Fibroblast of lung (primary cell): ENCODE measurements around the gene HIVEP1. TPM values are rescaled to one million over a fixed set of nuclear protein-coding genes. Genes with fewer than 3 reads are reported as not detected.

ENCODE experiments used
- DNase-seq, 2 donors: peaks; one replicate each; pipeline versions ENCODE4 v3.0.0 to v3.0.0-alpha.2; 2010; ENCODE audit warnings: low read depth in 2 of 2
- H2AFZ ChIP-seq: 2 replicates; pipeline ENCODE4 v1.5.1; 2012; ENCODE audit warnings: low read length, control low read depth, inconsistent platforms
- H3K27ac ChIP-seq: 2 replicates; pipeline ENCODE4 v1.5.1; 2011; ENCODE audit warnings: low read length, control low read depth; ENCODE audit not compliant: insufficient read depth
- H3K27me3 ChIP-seq: 2 replicates; pipeline ENCODE4 v1.5.1; 2011; ENCODE audit warnings: mild to moderate bottlenecking, low read length; ENCODE audit not compliant: control insufficient read depth, insufficient read depth
- H3K36me3 ChIP-seq: 2 replicates; pipeline ENCODE4 v1.5.1; 2011; ENCODE audit warnings: low read length; ENCODE audit not compliant: control insufficient read depth, insufficient read depth
- H3K4me1 ChIP-seq: 2 replicates; pipeline ENCODE4 v1.5.1; 2011; ENCODE audit warnings: low read length; ENCODE audit not compliant: control insufficient read depth, insufficient read depth; ENCODE audit errors: extremely low read depth
- H3K4me2 ChIP-seq: 2 replicates; pipeline ENCODE4 v1.5.1; 2011; ENCODE audit warnings: low read length, control low read depth; ENCODE audit not compliant: insufficient read depth; ENCODE audit errors: extremely low read depth
- H3K4me3 ChIP-seq, 4 experiments: fragments of 200-600 bp in 1 of 4; sonication (generic) in 1 of 4; replicated peaks in 1 of 4; 2 replicates each; pipeline ENCODE4 v1.5.1; 2011 to 2016; ENCODE audit warnings: low read length in 4 of 4, low read depth in 3 of 4, mild to moderate bottlenecking in 3 of 4, control low read depth in 2 of 4, inconsistent platforms in 1 of 4, mixed read lengths in 1 of 4; ENCODE audit not compliant: insufficient read depth in 1 of 4; ENCODE audit errors: control extremely low read depth in 1 of 4
- H3K79me2 ChIP-seq: 2 replicates; pipeline ENCODE4 v1.5.1; 2012; ENCODE audit warnings: mild to moderate bottlenecking, low read length, inconsistent platforms; ENCODE audit not compliant: control insufficient read depth, insufficient read depth
- H3K9ac ChIP-seq: 2 replicates; pipeline ENCODE4 v1.5.1; 2011; ENCODE audit warnings: mild to moderate bottlenecking, low read length, control low read depth; ENCODE audit not compliant: insufficient read depth
- H3K9me3 ChIP-seq: 2 replicates; pipeline ENCODE4 v1.5.1; 2012; ENCODE audit warnings: low read depth, low read length; ENCODE audit not compliant: control insufficient read depth, insufficient read depth
- H4K20me1 ChIP-seq: 2 replicates; pipeline ENCODE4 v1.5.1; 2011; ENCODE audit warnings: low read length; ENCODE audit not compliant: control insufficient read depth, insufficient read depth; ENCODE audit errors: extremely low read depth
- EZH2 ChIP-seq: IDR thresholded peaks from 2 replicates; pipeline ENCODE4 v1.5.1; 2012; ENCODE audit warnings: low read length, control low read depth, mild to moderate bottlenecking; ENCODE audit errors: missing control alignments
- polyA plus RNA-seq, 2 donors: library from polyadenylated mRNA; depleted of rRNA in 1 of 2; stranded (reverse) in 1 of 2; unstranded in 1 of 2; fragments of >200 nt; gene quantifications; 2 replicates each; pipeline ENCODE4 v1.2.1, GENCODE V29; 2011 to 2012; ENCODE audit warnings: missing spikeins in 1 of 2
- total RNA-seq: library from RNA; depleted of rRNA; stranded (reverse); fragments of >200 nt; gene quantifications from 2 replicates; pipeline ENCODE4 v1.2.1, GENCODE V29; 2014
- TF ChIP-seq, protein P1 (sequence below), 2 donors: IDR thresholded peaks in 1 of 2; conservative IDR thresholded peaks in 1 of 2; 1 replicate in 1 of 2; 2 replicates in 1 of 2; pipeline ENCODE4 v1.5.1; 2011 to 2012; ENCODE audit warnings: low read length in 2 of 2, control low read depth in 1 of 2, inconsistent platforms in 1 of 2, low read depth in 1 of 2, mild to moderate bottlenecking in 1 of 2

The HIVEP1 gene
- total and polyA plus RNA-seq, 2 donors (not counting 1 experiment from before 2014, with no cell fraction given) = 9.9 to 14.6 TPM

DNA sequence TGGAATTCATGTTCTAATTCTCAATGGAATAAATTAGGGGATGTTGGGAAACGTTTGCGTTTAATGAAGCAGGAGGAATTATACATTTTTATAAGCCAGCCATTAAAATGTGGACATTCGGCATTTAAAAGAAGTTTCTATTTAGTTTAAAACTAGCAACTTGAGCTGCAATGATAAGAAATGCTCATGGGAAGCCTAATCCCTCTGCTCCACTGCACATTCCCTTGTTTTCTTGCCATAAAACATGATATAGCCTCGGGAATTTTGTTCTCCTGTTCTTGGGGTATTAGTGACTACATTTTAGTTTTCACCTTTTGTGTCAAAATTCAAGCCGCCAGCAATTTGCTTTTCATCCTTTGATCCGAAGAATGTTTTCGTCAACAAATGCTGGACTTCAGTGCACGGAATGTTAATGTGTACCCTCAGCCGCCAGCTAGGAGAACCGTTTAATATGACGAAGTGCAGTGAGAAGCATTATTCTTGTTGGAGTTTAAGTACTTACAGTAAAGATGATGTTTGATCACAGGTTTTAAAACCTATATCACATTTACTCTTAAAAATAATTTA, 137.9 kb downstream of the HIVEP1 start:
- H3K4me1 ChIP-seq = peaks cover 16% of the 10 kb centered on the region
- no peaks in the 10 kb centered on the region for H3K79me2 ChIP-seq
- no peaks in the 10 kb centered on the region for H3K9me3 ChIP-seq
- H2AFZ ChIP-seq = no peak overlapping the region
- H3K9ac ChIP-seq = no peak overlapping the region
- TF ChIP-seq, protein P1, sequence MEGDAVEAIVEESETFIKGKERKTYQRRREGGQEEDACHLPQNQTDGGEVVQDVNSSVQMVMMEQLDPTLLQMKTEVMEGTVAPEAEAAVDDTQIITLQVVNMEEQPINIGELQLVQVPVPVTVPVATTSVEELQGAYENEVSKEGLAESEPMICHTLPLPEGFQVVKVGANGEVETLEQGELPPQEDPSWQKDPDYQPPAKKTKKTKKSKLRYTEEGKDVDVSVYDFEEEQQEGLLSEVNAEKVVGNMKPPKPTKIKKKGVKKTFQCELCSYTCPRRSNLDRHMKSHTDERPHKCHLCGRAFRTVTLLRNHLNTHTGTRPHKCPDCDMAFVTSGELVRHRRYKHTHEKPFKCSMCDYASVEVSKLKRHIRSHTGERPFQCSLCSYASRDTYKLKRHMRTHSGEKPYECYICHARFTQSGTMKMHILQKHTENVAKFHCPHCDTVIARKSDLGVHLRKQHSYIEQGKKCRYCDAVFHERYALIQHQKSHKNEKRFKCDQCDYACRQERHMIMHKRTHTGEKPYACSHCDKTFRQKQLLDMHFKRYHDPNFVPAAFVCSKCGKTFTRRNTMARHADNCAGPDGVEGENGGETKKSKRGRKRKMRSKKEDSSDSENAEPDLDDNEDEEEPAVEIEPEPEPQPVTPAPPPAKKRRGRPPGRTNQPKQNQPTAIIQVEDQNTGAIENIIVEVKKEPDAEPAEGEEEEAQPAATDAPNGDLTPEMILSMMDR (conservative IDR thresholded peaks at IDR 0.05 in 1 of 2, IDR thresholded peaks at IDR 0.05 in 1 of 2; ENCODE audit: low read depth in 1 of 2, low read length in 2 of 2) = no peak
- no peak for TF ChIP-seq EZH2
- no peak overlapping the region for H3K4me3 ChIP-seq
- H4K20me1 ChIP-seq = no peaks in the 10 kb centered on the region
- no peaks in the 10 kb centered on the region for H3K27me3 ChIP-seq
- no peaks in the 10 kb centered on the region for H3K36me3 ChIP-seq
- no peak overlapping the region for H3K27ac ChIP-seq
- DNase-seq = no peak
- no peak overlapping the region for H3K4me2 ChIP-seq

DNA sequence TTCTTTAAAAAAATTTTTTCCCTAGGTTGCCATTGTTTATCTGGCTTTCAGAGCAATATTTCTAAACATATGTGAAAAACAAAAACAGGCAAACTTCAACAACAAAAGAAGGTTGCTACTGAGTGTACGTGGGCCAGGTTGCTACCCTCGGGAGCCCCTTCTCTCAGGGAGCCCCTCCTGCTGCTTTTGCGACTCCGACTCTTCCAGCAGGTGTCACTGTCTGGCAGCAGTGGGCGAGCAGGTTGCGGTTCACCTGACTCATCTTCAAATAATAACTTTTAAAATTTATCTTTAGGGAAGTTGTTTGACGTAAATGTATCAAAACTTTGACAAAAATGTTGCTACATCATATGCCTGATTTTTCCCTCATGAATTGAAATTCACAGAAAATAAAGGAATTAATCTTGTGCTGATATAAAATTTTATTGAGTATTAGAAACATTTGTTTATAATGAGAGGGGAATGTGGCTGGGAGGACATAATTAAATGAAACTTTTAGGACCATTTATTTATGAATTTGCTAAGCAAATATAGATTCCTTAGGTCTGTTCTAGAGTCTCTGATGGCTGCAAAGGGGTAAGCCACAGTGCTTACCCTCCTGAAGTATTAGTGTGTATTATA, 138.8 kb downstream of the HIVEP1 start:
- no peaks in the 10 kb centered on the region for H3K9me3 ChIP-seq
- H3K79me2 ChIP-seq = no peaks in the 10 kb centered on the region
- no peak overlapping the region for H3K4me3 ChIP-seq
- H3K27me3 ChIP-seq = no peaks in the 10 kb centered on the region
- H2AFZ ChIP-seq = no peak overlapping the region
- no peak overlapping the region for H3K4me2 ChIP-seq
- no peak overlapping the region for H3K9ac ChIP-seq
- no peaks in the 10 kb centered on the region for H4K20me1 ChIP-seq
- peak in 1 of 2 donors; percentile 18 for DNase-seq
- peaks cover 16% of the 10 kb centered on the region for H3K4me1 ChIP-seq
- no peak overlapping the region for H3K27ac ChIP-seq
- H3K36me3 ChIP-seq = no peaks in the 10 kb centered on the region
- TF ChIP-seq, protein P1 (conservative IDR thresholded peaks at IDR 0.05 in 1 of 2, IDR thresholded peaks at IDR 0.05 in 1 of 2; ENCODE audit: low read depth in 1 of 2, low read length in 2 of 2) = peak in 1 of 2 donors; percentile 38
- no peak for TF ChIP-seq EZH2

DNA sequence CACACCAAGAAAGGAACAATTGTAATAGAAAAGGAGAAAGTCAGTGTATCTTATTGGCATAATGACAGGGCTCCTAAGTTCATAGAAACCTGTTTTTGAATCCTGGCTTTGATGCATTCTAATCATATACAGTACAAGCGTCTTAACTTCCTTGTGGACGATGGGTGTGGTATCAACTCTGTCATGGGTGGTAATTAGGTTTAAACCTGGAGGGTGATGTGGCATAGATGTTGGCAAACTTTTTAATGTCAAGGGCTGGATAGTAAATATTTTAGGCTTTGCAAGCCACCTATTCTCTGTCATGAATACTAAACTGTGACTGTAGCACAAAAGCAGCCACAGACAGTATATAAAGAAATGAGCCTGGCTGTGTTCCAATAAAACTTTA, 139.3 kb downstream of the HIVEP1 start:
- Histone ChIP-seq H3K27ac (no peak overlapping the region), H2AFZ (no peak overlapping the region), H3K9me3 (no peaks in the 10 kb centered on the region), H3K27me3 (no peaks in the 10 kb centered on the region), H3K4me1 (peaks cover 16% of the 10 kb centered on the region), H3K79me2 (no peaks in the 10 kb centered on the region), H3K9ac (no peak overlapping the region), H4K20me1 (no peaks in the 10 kb centered on the region), H3K4me3 (no peak overlapping the region), H3K36me3 (no peaks in the 10 kb centered on the region), H3K4me2 (no peak overlapping the region)
- TF ChIP-seq, protein P1 (conservative IDR thresholded peaks at IDR 0.05 in 1 of 2, IDR thresholded peaks at IDR 0.05 in 1 of 2; ENCODE audit: low read depth in 1 of 2, low read length in 2 of 2) = no peak
- TF ChIP-seq EZH2 = no peak
- DNase-seq = no peak
